HG03196 (cell line): ENCODE measurements around the gene ZNF771.

Source experiments
- ATAC-seq: cut with Tn5 transposase; IDR thresholded peaks from one replicate; pipeline ENCODE4 v1.9.1; 2021; ENCODE audit not compliant: unreplicated experiment

ZNF771 gene

DNA sequence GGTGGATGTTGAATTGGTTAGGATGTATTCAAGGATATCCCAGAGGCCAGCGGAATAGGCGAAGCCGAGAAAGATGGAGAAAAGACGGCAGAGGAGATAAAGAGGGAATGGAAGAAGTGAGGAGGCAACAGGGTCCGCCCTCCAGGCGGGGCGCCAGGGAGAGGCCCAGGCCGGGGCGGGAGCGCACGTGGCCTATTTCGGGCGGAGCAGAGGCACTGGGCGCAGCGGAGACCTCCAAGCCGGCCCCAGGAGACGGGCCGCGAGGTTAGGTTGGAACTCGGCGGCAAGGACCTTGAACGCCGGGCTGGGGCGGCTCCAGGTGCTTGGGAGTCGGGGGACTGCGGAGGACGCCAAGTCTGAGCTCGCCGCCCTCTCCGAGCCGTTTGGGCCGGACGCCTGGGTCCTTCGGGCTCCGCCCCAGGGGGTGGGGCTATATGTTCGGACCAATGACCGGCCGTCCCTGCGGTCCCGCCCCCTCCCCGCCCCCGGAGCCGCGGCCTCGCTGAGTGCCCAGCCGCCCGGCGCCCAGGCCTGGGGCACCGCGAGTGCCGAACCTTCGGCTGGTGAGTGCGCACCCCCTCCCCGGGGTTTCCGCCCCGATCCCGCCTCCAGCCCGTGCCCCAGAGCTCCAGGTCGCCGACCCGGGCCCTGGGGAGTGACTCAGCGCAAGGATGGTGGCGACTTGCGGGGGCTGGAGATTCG is at the start of gene ZNF771:
Gene ZNF771 (plus strand): TSS at position 505 of the 702 bp plus-strand sequence. CDS start 448 bp downstream, outside the sequence.
- ATAC-seq = peak; percentile 74

GRCh38 chr16:30357715-30358576 is 49.5 kb upstream of the ZNF771 start:
- no peak for ATAC-seq

DNA sequence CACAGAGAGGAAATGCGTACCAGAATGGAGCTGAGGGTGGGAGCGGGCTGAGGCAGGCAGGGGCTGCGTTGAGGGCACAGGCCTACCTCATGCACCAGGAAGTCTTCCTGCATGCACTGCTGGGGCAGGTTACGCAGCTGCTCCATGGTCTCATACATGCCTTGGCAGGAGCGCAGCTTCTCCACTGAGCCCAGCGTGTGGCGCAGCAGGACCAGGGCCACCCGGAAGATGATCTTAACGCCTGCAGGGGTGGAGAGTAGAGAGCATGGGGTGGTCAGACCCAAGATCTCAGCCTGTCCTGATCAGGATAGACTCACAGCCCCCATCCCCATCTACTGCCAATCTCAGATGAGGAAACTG is 48.8 kb upstream of the ZNF771 start:
- ATAC-seq = no peak

DNA sequence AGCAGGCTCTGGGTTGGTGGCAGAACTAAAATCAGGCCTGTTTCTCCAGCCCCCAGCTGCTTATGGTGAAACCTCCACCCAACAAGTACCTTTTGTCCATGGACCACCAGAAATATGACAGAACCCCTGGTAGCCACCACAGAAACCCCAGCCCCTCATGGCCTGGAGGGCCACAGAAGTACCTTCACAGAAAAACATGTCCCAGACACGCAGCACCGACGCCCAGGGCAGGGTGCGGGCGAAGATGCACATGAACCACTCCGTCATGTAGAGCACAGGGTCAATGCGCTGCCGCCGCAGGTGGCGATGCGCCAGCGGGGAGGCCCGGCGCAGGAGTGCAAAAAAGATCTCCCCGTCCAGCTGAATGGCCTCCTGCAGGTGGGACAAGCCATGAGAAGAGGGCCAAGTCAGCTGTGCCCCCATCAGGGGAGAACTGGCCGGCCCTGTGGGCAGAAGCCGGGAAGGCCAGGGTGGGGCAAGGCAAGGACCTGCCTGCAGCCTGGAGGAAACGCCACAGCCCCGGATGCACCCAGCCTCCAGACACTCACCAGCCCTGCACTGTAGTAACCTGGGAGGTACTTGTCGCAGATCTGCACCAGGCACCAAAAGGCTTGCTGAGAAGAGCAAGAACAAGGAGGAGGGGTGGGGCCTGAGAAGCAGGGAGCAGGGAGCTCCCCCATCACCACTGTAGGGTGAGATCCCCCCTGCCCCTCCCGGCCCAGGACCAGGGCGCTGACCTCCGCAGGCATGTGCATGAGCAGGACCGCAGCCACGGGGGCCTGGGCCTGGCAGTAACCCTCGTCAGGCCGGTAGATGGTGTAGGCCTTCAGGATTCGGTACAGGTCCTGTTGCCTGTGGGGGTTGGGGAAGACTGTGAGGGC is 48.2 kb upstream of the ZNF771 start:
- ATAC-seq = no peak

- ATAC-seq = no peak
Measured at GRCh38 chr16:30359871-30360170, 47.6 kb upstream of the ZNF771 start.

- ATAC-seq = no peak
Measured at GRCh38 chr16:30361180-30361579, 46.2 kb upstream of the ZNF771 start.

- ATAC-seq = no peak
Measured at GRCh38 chr16:30365200-30365599, 42.2 kb upstream of the ZNF771 start.

DNA sequence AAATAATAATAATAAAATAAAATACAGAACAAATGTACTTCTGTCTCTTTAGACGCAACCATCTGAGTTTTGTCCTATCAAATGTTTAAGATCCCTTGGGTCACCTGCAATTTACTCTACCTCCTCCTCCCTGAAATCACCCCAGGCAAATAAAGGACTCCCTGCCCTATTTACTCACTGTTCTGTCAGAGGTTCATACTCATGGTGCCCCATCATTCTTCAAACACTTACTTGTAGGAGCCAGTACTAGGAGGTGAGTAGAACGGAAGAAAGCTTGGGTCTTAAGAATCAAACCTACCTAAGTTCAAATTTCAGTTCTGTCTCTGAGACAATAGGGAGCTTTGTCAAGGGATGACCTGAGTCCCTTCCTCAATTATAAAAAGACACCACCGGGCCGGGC is 40.9 kb upstream of the ZNF771 start:
- ATAC-seq = no peak

DNA sequence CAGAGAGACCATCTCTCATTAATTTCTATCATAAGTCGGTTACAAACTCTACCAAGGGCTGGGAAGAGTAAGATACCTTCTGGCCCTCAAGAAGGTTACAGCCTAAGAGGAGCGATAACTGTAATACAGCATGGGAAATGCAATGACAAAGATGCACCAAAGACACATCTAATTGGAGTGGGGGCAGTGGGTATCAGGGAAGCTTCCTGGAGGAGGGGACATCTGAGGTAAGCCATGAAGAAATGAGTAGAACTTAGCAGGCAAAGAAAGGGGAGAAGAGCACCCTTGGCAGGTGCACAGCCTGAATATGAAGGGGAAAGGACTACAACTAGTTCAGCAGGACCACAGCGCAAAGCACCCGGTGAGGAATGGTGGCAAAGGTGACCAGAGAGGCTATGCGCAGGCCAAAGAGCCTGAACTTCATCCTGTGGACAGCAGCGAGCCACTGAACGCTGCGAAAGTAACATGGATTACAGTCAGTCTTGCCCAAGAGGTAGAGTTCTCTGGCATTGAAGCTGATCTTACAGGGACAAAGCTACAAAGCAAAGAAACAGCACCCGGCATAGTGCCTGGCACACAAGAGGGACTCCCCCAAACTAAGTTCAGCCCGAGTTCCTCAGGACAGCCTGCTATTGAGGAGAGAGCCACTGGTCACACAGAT is 39.9 kb upstream of the ZNF771 start:
- no peak for ATAC-seq

GRCh38 chr16:30368122-30368791 is 39.1 kb upstream of the ZNF771 start:
- no peak for ATAC-seq

- ATAC-seq = no peak
Measured at GRCh38 chr16:30368792-30369090, 38.7 kb upstream of the ZNF771 start.

DNA sequence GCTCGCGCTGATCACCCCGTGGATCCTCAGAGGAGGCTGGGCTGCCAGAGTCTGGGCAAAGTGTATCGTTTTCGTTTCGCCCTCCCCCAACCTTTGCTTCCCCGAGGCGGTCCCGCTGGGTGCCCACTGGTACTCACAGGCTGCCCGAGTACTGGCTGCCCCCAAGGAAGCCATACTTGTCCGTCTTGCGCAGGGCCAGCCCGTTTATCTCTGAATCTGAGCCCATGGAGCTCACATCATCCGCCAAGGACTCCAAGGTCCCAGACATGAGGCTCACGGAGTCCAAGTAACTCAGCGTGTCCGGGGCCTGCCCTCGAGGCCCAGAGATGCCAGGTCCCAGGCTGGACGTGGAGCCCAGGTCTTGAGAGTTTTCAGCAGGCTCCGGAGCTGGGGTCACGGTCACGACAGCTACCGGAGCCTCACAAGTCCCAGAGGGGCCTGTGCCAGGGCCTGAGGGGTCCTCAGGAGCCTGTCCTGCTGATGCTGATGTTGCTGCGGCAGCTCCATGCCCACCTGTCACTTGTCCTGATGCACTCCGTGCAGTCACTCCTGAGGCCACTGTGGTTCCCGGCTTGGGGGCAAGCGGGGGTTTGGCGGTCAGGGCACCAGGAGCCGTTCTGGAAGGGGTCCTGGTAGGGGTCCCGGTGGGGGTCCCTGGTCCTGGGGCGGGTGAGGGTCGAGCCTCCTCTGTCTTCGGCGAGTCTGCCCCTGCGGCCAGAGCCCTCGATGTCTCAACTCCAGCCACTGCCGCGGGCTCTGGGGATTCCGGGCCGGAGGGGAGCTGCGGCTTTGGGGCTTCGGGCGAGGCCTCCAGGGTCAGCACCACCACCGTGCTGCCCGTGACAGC is 38.1 kb upstream of the ZNF771 start:
- ATAC-seq = no peak

DNA sequence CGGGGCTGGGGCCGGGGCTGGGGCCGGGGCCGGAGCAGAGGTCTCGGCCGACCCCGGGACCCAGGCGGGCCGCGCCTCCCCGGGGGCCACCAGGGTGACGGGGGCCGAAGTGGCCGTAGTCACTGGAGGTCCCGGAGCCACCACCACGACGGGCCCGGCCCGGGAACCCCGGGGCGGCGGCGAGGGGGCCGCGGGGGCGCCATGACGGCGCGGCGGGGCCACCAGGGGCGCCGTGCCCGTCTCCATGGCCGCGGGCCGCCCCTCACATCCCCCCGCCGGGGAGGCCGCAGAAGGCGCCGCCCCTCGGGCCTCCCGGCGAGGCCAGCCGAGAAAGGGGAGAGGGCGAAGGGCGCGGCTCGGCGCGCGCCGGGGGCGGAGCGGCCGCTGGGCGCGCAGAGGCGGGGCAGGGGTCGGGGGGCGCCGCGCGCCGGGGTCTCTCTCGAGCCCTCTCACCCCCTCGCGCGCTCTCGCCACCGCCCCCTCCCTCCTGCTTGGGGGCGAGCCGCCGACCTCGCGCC is 37.4 kb upstream of the ZNF771 start:
- ATAC-seq = peak; percentile 8

DNA sequence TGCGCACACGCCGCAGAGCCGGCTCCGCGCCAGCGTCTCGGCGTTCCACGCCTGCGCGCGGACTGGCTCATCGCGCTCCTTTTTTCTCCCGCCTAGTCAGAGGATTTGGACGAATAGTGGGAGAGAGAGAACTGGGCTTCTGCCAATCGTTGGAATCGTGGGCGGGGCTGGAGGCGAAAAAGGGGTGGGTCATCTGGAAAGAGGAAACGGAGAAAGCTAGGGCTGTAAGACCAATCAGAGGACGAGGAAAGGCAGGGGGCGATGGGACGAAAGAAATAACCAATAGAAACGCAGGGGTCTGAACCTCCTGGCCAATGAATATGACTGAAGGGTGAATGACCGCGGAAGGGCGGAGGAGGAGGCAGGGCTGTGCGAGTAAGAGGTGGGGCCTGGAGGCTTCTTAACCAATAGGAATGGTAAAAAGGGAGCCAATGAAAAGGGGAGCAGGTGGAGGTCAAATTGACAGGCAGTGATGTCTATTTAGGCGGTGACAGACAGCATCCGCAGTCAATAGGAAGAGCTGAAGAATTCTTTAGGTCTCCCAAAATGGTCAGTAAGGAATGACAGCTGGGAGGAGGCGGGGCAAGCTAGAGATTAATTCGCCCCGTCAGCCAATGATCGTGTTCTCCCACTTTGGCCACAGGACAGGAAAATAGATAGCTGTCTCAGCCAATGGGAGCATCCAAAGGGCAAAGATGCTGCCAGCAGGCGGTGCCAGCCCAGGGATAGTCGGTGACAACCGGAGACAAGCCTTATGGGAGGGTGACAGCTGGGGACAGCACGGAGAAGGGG is 36.8 kb upstream of the ZNF771 start, which contains the start of gene TBC1D10B:
Gene TBC1D10B (minus strand): TSS at position 39 of the 792 bp plus-strand sequence. CDS start 311 bp downstream, outside the sequence.
- ATAC-seq = peak; percentile 69

GRCh38 chr16:30371248-30371816 is 36.1 kb upstream of the ZNF771 start:
- no peak for ATAC-seq

DNA sequence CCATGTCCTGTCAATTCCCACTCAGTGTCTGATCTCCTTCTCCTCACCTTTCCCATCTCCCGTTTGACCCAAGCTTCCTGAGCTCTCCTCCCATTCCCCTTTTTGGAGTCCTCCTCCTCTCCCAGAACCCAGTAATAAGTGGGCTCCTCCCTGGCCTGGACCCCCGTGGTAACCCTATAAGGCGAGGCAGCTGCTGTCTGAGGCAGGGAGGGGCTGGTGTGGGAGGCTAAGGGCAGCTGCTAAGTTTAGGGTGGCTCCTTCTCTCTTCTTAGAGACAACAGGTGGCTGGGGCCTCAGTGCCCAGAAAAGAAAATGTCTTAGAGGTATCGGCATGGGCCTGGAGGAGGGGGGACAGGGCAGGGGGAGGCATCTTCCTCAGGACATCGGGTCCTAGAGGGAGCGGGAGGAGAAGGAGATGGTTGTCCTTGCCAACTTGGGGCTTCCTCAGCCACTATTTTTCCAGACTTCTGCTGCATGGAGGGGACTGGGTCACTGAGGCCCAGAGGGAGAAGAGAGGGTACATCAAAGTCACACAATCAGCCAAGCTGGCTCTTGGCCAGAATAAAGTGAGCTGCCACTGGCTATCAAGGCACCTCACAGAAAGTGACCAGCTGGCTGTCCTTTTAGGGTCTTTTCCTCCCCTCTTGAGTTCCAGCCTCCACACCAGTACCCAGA is 35.2 kb upstream of the ZNF771 start:
- no peak for ATAC-seq

DNA sequence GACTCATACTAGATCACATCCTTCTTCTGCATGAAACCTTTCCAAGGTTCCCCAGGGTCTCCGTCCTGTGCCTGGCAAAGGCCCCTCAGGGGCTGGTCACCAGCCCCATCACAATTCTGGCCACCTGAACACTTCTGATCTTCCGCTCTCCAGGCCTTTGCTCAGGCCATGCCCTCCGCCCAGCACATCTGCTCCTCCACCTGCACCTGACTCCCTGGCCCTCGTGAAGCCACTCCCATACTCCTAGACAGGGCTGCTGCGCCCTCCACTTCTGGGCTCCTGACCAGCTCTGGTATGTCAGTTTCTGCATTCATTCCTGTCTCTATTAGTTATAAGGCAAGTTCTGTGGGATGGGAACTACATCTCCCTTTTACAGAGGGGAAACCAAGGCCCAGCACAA is 34.7 kb upstream of the ZNF771 start:
- no peak for ATAC-seq

DNA sequence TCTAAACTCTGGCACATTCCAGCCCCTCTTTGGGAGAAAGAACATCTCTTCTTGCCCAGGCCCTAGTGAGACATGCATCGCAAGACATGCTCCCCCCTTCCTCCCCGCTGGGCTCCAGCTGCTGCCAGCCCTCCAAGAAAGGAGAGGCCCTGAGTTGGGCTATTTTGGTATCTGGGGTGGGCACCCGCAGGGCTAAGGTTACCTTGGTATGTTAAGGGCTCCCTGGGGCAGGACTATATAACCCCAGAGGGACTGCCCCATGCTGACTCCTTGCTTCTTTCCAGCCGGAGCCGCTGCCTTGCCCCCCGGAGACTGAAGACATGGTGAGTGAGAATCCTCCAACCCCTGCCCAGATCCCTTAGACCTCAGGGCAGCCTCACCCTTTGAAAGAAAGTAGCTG is 32.9 kb upstream of the ZNF771 start, which contains the start of gene MYL11:
Gene MYL11 (plus strand): TSS at position 265 of the 400 bp plus-strand sequence. CDS start 56 bp downstream, at position 321.
- ATAC-seq = no peak
